ENCODE results near the gene LCN10. TPM values are rescaled to one million over a fixed set of nuclear protein-coding genes. Genes with fewer than 3 reads are reported as not detected.

The LCN10 gene
- total and polyA plus RNA-seq, 9 of the 15 experiments (the other 6 are each of a cell fraction or from before 2014, with no cell fraction given) = 0.10 to 0.21 (median 0.14) TPM; not detected in 6

GRCh38 chr9:136712690-136713544 is 29.8 kb downstream of the LCN10 start (continued):
- TF ChIP-seq TFAP4 (CRISPR knock-in tag; IDR thresholded peaks at IDR 0.05; ENCODE audit: borderline replicate concordance) (0 out of 2 replicates have a peak, but pooled peaks have one; percentile 13), TCFL5 (CRISPR knock-in tag; conservative IDR thresholded peaks at IDR 0.05) (no peak)

GRCh38 chr9:136711751-136712689 is 30.7 kb downstream of the LCN10 start, which contains the start of gene DIPK1B:
TSS of gene DIPK1B (plus strand) at chr9:136712572. CDS start at chr9:136712666, 94 bp downstream.
- Histone ChIP-seq H4K20me1 (replicated peaks; ENCODE audit: control insufficient read depth, insufficient read depth, low read length) (no peaks in the 10 kb centered on the region), H3K4me1 (replicated peaks in 1 of 2; ENCODE audit: control insufficient read depth in 2 of 2, insufficient read depth in 2 of 2, low read length in 2 of 2) (peaks cover 15 to 65% of the 10 kb centered on the region in 2 experiments), H2AFZ (ENCODE audit: low read depth, low read length) (peak within 1 kb of the TSS; percentile 85), H3K27me3 (ENCODE audit: control insufficient read depth in 2 of 2, insufficient read depth in 2 of 2, low read length in 2 of 2) (no peaks in the 10 kb centered on the region), H3K9ac (ENCODE audit: insufficient read depth in 1 of 2, low read depth in 2 of 2, low read length in 2 of 2) (peak within 1 kb of the TSS; percentile 63 to 94; a peak in 3 of 4 replicates), H3K36me3 (ENCODE audit: control insufficient read depth, insufficient read depth, low read length) (peaks cover 4% of the 10 kb centered on the region; the same call in 1 of the 3 replicates), H3K79me2 (ENCODE audit: control insufficient read depth, insufficient read depth, low read length) (peaks cover 12% of the 10 kb centered on the region), H3K9me3 (replicated peaks; ENCODE audit: control insufficient read depth, insufficient read depth, low read depth, low read length) (no peaks in the 10 kb centered on the region), H3K27ac (ENCODE audit: extremely low read depth, low read depth, low read length) (peak within 1 kb of the TSS; percentile 62; the same call in 2 of the 3 replicates), H3K4me2 (ENCODE audit: insufficient read depth, low read length) (peak within 1 kb of the TSS; percentile 75), H3K4me3 (peak within 1 kb of the TSS; percentile 63), H3K9me1 (ENCODE audit: control insufficient read depth, insufficient read depth, low read length) (no peaks in the 10 kb centered on the region)
- ChIA-PET CTCF (ENCODE audit: low intra/inter-chr PET ratio) (interaction anchor here (0.6 kb wide), 1 partner anchor 233 kb away, joined by 4 read pairs; the partner anchor contains the start of gene C8G), POLR2A (interaction anchor here (0.7 to 3.2 kb wide), 5 partner anchors 9 to 40 kb away, joined by 3 to 44 read pairs (median 4); no protein-coding TSS in a partner anchor)
- no TSS peak for BruUV-seq (replicated peaks)
- ATAC-seq = peak; percentile 68
- FAIRE-seq = peak; percentile 58
- in situ Hi-C loops (cut with MboI) (no loop called here), intact Hi-C loops (cut with micrococcal nuclease) (no loop called here)
- DNase-seq (ENCODE audit: extremely low read depth in 1 of 4, low spot score in 3 of 4) = peak; percentile 65 to 96 (median 93)
- WGBS (ENCODE audit: insufficient coverage, low coverage, missing lambda C conversion rate) = 3% methylated on average over 26 of the region's 119 CpGs
- TF ChIP-seq SETDB1 (IDR thresholded peaks at IDR 0.05; ENCODE audit: low read length) = no peak
- no peak for TF ChIP-seq TSC22D4 (tag; IDR thresholded peaks at IDR 0.05)
- TF ChIP-seq GATAD2A (IDR thresholded peaks at IDR 0.05) = no peak
- TF ChIP-seq NUFIP1 (IDR thresholded peaks at IDR 0.05; ENCODE audit: partially characterized antibody) = no peak
- TF ChIP-seq ZNF76 (CRISPR knock-in tag; IDR thresholded peaks at IDR 0.05; ENCODE audit: borderline replicate concordance) = 0 out of 2 replicates have a peak, but pooled peaks have one; percentile 25
- TF ChIP-seq NR1H2 (CRISPR knock-in tag; IDR thresholded peaks at IDR 0.05) = no peak
- TF ChIP-seq E2F5 (CRISPR knock-in tag; IDR thresholded peaks at IDR 0.05) = no peak
- TF ChIP-seq ETV5 (CRISPR knock-in tag; IDR thresholded peaks at IDR 0.05; ENCODE audit: low read depth) = no peak
- no peak for TF ChIP-seq POLR2H (tag; IDR thresholded peaks at IDR 0.05; ENCODE audit: low read depth)
- TF ChIP-seq BCL6 (CRISPR knock-in tag; IDR thresholded peaks at IDR 0.05) = no peak
- TF ChIP-seq TAF9B (IDR thresholded peaks at IDR 0.05; ENCODE audit: partially characterized antibody) = no peak
